Measurements from ENCODE around the gene BAD. TPM values are rescaled to one million over a fixed set of nuclear protein-coding genes. Genes with fewer than 3 reads are reported as not detected.

BAD gene
- total RNA-seq, 1 donor from 2014 or later: 36.1 TPM

DNA sequence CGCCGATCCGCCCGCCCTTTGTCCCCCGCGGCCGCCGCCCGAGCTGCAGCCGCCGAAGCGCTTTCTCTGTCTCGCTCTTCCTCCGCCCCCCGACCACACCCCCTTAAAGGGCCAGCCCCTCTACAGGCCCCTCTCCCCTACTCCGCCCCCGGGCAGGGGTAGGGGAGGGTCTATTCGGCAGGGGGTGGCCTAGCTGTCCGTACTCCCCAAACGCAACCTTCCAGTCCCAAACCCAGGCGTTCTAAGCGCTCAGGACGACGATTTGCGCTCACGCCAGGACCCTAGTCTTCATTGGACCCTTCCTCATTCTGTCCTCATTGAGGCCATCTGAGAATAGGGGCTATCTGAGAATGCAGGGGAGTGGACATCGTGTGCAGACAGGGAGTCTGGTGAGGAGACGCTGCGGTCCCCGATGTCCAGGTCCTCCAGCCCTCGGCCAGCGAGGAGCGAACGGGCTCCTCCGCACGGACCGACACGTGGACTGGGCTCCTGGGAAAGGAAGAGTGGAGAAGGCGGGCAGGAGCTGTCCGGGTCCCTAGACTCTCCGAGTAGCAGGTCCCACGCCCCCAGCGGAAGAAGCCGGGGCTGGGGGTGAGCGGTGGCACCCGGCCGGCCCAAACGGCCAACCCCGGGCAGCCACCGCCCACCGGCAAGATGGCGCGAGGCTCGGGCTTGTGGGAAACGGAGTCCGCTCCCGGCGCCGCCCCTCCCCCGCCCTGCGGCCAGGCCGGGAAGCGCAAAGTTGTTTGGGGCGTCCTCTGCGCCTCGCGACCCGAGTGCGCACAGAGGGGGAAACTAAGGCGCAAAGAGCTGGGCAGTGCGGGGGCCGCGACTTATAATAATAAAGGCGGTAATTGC is 37.4 kb downstream of the BAD start, which contains the start of gene PPP1R14B:
PPP1R14B (minus strand) TSS at position 73 of the 858 bp plus-strand sequence. CDS start 270 bp downstream, outside the sequence.
- intact Hi-C loops (cut with micrococcal nuclease): loop anchor here (1.0 to 10.0 kb wide), 2 partner anchors 58 to 498 kb away; partner anchors contain the start of genes ESRRA and RASGRP2

DNA sequence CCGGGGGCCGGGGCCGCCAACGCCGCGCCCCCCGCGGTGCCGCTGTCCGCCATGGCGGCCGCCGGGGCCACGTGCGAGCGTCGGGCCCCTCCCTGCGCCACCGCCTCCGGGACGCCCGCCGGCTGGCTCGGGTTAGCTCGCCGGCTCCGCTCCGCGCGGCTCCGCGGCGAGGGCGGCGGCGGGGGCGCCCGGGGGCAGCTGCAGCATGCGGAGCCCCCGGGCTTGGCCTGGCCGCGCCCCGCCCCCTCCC is 37.9 kb downstream of the BAD start:
- intact Hi-C loops (cut with micrococcal nuclease): loop anchor here (10.0 kb wide), 1 partner anchor 498 kb away; the partner anchor contains the start of gene RASGRP2

DNA sequence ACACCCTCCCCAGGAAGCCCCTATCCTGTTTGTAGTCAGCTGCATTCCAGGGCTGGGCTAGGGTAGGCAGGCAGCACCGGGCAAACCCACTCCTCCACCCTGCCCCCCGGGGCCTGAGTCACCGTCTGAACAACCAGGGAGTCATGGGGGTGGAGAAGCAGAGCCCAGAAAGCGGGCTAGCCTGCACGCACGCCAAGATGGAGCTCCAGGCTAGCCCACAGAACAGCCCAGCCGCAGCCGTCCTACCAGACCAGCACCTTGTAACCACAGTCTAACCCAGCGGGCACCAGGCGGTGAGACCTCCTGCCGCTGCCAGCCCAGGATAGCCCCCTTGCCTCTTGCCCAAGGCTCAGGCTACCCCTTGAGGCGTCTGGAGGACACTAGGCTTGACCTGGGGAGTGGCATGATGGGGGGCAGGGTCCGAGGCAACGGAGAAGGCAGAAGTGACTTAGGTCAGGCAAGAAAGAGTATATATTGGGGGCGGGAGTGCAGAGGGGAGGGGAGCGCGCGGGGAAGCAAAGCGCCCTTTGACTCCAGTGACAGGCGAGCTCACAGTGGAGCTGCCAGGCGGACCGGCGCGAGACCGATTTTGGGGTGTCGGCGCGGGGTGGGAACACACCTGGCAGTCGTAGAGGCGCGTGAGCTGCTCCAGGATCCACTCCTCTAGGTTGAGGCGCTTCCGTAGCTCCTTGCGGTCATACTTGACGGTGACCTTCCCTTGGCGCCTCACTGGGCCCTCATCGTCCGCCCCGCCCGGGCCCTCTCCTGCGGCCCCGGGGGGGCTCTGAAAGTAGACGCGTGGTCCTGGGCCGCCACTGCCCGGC is 38.5 kb downstream of the BAD start:
- intact Hi-C loops (cut with micrococcal nuclease): loop anchor here (10.0 kb wide), 1 partner anchor 499 kb away; the partner anchor contains the start of gene RASGRP2

DNA sequence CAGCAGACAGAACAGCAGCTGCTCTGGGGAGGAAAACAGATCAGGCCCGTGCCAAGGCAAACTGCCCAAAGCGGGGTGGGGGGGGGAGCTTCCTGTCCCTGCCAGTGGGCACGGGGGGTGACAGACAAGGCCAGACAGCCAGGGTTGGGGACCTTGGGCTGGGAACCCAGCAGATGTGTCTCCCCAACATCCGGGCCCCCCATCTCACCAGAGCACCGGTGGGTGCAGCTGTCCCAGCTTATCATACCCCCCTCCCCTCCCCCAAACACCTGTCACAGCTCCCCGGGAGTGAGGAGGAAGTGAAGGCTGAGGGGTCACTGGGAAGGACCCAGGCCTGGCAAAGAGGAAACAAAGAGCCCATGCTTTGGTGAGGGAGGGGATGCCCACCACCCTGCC is 39.1 kb downstream of the BAD start:
- intact Hi-C loops (cut with micrococcal nuclease): loop anchor here (10.0 kb wide), 1 partner anchor 499 kb away; the partner anchor contains the start of gene RASGRP2

DNA sequence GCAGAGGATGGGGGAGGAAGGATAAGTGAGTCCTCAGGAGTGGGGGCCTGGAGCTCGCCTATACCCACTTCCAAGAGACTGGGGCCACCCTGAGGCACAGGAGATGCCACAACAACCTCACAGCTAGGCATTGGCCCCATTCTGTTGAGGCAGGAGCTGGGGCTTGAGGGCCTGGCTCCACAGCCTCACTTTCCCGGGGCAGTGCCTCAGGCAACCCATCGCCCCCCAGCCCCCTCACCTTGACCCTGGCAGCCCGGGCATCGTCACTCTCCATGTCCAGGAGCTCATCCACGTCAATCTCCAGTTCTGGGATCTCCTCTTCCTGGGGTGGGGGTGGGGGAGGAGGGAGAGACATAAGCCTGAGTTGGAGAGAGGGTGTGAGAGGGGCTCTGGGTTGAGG is 39.5 kb downstream of the BAD start:
- intact Hi-C loops (cut with micrococcal nuclease): loop anchor here (5.0 to 10.0 kb wide), 2 partner anchors 38 to 500 kb away; partner anchors contain the start of genes FERMT3 and RASGRP2

DNA sequence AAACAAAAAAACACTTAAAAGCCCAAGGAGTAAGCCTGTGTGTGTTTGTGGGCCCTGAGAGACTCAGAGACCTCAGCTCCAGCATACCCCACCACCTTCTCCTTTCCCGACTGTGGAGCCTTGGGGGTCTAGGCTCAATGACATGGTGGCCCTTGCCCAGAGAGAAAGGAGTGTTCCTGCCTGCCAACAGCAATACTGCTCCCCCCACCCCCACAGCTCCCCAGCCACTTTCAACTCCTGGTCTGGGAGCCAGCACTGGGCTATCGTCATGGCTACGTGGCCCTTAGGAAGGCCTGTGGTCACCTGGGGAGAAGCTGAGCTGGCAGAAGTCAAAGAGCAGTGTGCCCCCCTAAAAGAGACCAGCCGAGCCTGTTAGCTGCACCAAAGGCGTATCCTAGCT is 40.4 kb downstream of the BAD start:
- intact Hi-C loops (cut with micrococcal nuclease): loop anchor here (5.0 to 10.0 kb wide), 2 partner anchors 37 to 501 kb away; partner anchors contain the start of genes FERMT3 and RASGRP2

DNA sequence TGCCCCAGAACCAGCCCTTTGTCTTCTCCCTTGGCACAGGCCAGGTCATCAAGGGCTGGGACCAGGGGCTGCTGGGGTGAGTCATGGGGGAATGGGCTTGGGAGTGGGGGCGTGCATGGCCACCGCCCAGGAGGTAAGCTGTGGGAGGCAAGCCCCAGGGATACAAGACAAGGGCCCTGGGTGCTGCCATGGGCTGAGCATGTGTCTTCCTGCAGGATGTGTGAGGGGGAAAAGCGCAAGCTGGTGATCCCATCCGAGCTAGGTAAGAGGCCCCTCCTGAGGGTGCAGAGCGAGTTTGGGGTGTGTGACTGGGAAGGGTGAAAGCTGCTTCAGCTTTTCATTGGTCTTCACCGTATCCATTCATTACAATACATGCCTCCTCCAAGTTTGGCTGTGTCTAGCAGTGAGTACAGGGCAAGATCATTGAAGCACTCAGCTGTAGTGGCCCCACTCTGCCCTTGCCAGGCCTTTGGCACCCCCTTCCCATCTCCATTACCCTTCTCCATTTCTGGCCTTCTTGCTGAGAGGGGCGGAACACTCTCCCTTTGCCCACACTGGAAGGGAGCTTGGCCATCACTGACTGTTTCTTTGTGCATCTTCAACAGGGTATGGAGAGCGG is 41.1 kb downstream of the BAD start:
- intact Hi-C loops (cut with micrococcal nuclease): loop anchor here (5.0 to 10.0 kb wide), 2 partner anchors 36 to 501 kb away; partner anchors contain the start of genes FERMT3 and RASGRP2

DNA sequence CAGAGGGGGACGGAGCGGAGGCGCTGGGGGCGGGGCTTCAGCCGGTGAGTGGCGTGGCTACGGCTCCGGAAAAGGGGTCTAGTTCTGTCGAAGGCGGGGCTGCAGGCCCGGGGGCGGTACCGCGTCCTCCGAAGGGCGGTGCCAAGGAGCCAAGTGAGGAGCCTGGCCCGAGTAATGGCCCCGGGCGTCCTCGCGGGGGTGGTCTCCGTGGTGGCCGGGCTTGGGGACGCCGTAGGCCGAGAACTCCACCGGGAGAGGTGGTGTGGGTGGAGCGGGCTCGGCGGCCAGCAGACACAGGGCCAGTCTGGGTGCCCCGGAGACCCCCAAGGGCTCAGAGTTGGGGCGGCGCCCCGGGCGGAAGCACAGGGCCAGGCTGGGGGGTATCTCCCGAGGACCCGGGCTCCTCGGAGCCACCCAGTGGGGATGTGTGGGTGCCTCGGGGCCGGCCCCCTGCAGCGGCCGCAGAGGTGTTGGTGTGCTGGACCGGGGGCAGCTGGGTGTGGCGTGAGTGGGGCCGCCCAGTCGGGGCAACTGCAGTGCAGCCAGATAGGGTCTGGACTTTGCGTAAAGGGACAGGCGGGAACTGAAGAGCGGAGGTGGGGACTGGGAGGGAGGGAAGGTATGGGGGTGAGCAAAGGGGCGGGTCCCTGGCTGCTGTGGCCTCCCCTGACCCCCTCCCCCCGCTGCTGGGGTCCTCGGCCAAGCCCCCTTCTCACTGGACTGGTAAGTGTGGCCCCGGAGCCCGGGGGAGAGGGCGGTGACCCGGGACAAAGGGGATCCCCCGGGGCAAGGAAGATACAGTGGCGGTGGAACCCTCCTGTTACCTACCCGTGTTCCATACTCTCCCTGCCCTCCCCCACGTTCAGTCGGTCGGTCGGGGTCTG is 42.7 kb downstream of the BAD start:
- intact Hi-C loops (cut with micrococcal nuclease): loop anchor here (1.0 to 10.0 kb wide), 8 partner anchors 11 to 503 kb away; partner anchors contain the start of genes BAD, DNAJC4, ESRRA and FERMT3

DNA sequence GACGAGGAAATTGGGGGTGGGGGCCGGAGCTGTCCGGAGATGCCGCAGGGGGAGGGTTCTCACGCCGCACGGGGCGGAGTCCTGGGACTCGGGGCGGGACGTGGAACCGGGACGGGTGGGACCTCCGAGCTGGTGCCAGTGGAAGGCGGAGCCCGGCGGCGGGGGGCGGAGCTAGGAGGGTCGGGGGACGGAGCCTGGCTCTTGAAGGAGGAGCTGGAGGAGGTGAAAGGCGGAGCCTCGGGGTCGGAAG is 43.3 kb downstream of the BAD start:
- intact Hi-C loops (cut with micrococcal nuclease): loop anchor here (1.0 to 10.0 kb wide), 8 partner anchors 11 to 504 kb away; partner anchors contain the start of genes BAD, DNAJC4, ESRRA and FERMT3

DNA sequence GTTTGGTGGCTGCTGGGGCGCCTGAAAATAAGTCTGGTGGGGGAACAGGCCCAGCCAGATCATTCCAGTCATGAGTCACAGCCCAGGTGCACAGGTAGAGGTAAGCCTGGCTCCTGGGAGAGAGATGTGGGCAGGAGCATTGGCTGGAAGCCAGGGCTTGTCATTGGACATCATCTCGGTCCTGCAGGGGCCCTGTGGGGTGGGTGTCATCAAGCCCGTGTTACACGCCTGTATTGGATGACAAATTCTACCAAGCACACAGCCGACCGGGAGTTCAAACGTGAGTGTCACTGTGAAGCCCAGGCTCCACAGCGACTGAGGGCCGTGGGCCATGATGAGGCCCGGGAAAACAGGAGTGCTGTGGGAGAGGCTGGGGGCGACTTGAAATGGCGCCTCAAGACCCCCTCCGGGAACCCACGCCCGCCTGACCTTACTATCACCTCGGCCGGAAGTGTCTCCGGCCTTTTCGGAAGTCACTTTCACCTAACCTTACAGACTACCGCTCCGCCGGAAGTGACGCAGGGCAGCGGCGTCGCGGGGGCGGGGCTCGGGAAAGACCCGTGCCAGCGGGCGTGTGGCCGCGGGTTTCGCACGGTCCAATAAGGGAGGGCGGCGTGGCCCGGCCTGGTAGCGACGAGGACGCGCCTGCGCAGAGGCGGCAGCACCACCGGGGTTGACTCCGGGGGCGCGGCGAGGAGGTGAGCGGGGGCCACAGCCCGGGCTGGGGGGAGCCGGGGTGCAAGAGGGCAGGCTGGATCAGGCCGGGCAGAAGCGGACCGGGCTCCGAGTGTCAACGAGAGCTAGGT is 43.8 kb downstream of the BAD start, which contains the start of gene FKBP2:
FKBP2 (plus strand) TSS at position 661 of the 806 bp plus-strand sequence. CDS start 1,293 bp downstream, outside the sequence.
- intact Hi-C loops (cut with micrococcal nuclease): loop anchor here (1.0 to 10.0 kb wide), 8 partner anchors 10 to 504 kb away; partner anchors contain the start of genes BAD, DNAJC4, ESRRA and FERMT3

DNA sequence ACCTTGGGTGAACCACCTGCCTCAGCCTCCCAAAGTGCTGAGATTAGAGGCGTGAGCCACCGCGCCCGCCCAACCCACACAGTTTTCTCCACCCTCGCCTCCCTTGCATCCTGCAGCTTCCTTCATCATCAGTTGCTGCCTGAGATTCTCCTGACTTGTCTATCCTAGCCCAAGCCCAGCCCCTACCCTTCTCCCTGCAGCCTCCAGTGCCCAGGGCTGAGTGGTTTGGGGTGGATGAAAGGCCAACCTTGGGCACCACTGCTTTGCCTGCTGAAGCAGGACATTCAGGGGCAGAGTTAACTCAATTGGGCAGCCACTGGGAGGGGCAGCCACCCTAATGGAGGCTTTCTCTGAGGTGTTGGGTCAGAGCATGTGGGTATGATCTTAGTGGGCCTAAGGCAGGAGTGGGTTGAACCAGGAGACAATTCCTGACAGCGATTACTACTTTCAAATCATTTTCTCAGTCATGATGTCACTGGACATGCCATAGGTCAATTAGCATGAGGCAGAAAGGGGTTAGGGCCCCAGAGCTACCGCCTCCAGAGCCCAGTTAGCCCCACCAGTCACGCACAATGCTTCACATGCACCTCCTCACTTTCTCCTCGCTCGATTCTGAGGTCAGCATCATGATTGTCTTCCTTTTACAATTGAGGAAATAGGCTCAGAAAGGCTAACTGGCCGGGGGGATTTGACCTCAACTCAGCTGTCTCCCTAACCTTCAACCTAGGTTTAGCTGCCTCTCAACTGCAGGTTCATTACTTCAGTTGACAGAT is 44.6 kb downstream of the BAD start:
- intact Hi-C loops (cut with micrococcal nuclease): loop anchor here (2.0 to 10.0 kb wide), 5 partner anchors 13 to 505 kb away; partner anchors contain the start of genes BAD, FERMT3, GPR137 and NUDT22

DNA sequence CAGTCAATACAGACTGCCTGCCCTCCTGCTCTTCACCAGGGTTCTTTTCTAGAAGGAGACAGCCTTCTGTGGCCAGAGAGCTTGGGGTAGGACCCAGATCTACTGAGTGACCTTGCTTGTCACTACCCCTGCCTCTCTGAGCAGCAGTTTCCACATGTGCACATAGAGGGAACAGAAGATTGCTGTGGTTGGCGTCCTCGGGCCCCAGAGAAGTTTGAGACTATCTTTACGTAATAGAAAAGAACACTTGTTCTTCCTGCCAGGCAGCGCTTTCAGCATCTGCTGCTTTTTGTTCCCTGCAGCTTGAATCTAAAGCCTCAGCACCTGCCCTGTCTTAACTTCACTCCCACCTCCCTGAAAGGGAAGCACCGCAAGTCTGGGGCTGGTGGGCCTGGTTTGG is 45.5 kb downstream of the BAD start:
- intact Hi-C loops (cut with micrococcal nuclease): no loop called here

DNA sequence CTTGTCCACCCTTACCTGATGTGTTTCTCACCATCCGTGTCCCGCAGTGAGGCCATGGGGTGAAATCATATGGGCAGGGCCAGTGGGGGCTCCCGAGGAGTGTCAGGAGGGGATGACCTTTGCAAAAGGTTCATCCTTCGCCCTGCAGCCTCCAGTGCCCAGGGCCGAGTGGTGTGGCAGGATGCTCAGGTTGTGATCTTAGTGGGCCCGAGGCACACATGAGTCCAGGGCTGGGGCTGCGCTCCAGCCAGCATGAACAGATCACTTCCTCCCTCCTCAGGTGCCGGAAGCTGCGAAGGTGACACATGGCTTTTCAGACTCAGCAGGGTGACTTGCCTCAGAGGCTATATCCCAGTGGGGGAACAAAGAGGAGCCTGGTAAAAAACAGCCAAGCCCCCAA is 46.4 kb downstream of the BAD start:
- intact Hi-C loops (cut with micrococcal nuclease): no loop called here

DNA sequence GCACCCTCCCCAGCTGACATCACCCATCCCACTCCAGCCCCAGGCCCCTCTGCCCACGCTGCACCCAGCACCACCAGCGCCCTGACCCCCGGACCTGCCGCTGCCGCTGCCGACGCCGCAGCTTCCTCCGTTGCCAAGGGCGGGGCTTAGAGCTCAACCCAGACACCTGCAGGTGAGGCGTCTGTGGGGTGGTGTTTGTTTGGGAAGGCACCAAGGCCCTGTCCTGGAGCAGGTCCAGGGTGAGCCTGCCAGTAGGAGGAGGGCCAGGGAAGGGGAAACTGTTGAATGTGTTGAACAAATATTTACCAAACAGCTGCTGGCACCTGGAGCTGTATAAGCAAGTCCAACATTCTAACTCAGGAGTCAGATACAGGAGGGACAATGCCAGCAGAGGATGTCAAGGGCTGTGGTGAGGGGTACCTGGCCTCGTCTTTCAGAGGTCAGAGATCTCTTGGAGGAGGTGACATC is 46.9 kb downstream of the BAD start:
- intact Hi-C loops (cut with micrococcal nuclease): no loop called here

DNA sequence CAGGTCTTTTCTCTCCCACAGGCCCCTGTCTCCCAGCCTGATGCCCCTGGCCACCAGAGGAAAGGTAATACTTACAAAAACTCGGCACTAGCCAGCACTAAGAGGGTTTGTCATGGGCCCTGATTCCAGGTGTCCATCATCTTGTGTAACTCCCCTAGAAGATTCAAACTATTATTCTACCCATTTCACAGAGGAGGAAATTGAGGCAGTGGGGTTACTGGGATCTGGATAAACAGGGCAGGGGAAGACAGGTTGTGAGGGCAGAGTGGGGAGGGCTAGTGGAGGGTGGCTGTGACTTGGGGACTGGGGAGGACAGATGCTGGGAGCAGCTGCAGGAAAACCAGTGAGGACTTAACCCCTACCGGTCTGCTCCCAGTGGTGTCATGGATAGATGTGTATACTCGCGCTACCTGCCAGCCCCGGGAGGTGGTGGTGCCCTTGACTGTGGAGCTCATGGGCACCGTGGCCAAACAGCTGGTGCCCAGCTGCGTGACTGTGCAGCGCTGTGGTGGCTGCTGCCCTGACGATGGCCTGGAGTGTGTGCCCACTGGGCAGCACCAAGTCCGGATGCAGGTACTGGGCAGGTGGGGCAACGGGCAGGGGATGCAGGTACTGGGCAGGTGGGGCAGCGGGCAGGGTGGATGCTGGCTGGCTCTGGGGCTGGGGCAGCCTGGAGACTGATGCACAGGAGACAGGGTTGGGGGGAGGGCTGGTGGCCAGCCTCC is 48.9 kb downstream of the BAD start:
- intact Hi-C loops (cut with micrococcal nuclease): no loop called here

DNA sequence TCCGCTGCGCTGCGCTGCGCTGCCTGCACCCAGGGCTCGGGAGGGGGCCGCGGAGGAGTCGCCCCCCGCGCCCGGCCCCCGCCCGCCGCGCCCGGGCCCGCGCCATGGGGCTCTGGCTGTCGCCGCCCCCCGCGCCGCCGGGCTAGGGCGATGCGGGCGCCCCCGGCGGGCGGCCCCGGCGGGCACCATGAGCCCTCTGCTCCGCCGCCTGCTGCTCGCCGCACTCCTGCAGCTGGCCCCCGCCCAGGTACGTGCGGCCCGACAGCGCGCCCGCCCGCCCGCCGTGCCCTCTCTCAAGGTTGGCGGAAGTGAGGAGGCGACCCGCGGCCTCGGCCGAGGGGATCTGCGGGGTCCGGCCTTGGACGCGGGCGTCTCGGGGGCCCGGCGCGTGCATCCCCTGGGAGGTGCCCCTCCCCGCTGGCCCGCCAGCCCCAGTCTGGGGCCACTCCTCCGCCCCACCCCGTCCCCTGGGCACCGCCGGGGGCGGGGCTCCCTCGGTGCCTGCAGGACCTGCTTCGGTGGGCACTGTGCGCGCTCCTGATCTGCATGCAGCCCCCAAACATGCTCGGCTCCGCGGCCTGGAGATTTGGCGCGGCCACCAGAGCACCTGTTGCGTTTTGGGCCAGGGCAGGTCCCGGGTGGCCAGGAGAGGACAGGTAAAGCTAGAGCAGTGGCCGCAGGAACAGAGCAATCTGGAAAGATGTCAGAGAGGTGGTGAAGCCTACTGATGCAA is 49.7 kb downstream of the BAD start:
- intact Hi-C loops (cut with micrococcal nuclease): no loop called here
